Measurements from ENCODE around the gene RAD21L1. TPM values are rescaled to one million over a fixed set of nuclear protein-coding genes. Genes with fewer than 3 reads are reported as not detected.

The RAD21L1 gene
- total and polyA plus RNA-seq, 2 of the 8 experiments (the other 6 are each of a cell fraction or from before 2014, with no cell fraction given) = 0.06 to 0.26 TPM

DNA sequence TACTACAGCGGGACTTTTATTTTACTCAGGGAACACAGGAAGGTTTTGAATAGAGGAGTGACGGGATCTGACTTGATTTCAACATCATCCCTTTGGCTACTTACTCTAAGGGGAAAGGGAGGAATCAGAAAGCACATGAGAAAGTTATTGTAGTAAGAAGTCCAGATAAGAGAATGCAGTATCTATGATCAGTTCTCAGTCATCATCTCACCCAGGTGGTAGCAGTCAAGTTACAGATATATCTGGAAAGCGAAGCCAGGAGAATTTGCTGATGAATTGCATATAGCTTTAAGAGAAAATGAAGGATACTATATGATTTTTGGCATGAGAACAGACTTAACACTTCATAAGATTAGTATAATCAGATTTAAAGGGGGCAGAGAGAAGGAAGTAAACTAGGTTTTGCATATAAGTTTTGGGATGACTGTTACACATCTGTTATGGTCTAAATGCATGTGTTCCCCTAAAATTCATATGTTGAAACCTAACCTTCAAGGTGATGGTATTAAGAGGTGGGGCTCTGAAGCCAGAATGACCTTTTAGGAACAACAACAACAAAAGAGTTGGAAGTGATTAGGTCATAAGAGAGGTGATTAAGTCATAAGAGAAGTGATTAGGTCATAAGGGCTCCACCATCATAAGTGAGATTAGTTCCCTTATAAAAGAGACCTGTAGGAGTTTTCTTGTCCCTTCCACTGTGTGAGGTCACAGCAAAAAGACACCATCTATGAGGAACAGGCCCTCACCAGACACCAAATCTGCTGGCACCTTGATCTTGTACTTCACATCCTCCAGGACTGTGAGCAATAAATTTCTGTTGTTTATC, 6.7 kb downstream of the RAD21L1 start:
- Histone ChIP-seq H3K14ac (ENCODE audit: insufficient read length) (no peak overlapping the region), H3K18ac (ENCODE audit: extremely low read depth, low read length) (no peak overlapping the region), H2AK5ac (ENCODE audit: low read depth, low read length) (no peak overlapping the region), H2BK120ac (replicated peaks; ENCODE audit: low read depth, low read length) (no peak overlapping the region), H4K8ac (ENCODE audit: extremely low read depth, insufficient read depth, low read length) (no peak overlapping the region), H3K27me3 (replicated peaks in 1 of 4; ENCODE audit: control insufficient read depth in 3 of 4, extremely low read depth in 1 of 4, insufficient read depth in 3 of 4, low read length in 3 of 4) (peaks cover 0 to 2% (median under 1%) of the 10 kb centered on the region in 4 experiments; a peak in 2 of 7 replicates), H3K36me3 (ENCODE audit: control insufficient read depth in 2 of 4, insufficient read depth in 4 of 4, low read length in 3 of 4) (no peaks in the 10 kb centered on the region), H2BK12ac (ENCODE audit: low read depth, low read length) (no peak overlapping the region), H3K23me2 (ENCODE audit: low read depth, low read length) (no peaks in the 10 kb centered on the region), H3K56ac (replicated peaks; ENCODE audit: insufficient read length, low read depth, low read length) (no peak overlapping the region), H2BK5ac (ENCODE audit: low read depth, low read length) (no peak overlapping the region), H3K79me2 (ENCODE audit: control insufficient read depth in 1 of 2, insufficient read depth in 2 of 2, low read length in 2 of 2) (no peaks in the 10 kb centered on the region), H3K79me1 (ENCODE audit: low read depth, low read length) (no peaks in the 10 kb centered on the region), H3K4me3 (ENCODE audit: extremely low read depth in 1 of 4, insufficient read depth in 2 of 4, low read depth in 3 of 4, low read length in 4 of 4) (no peak overlapping the region), H3K4ac (replicated peaks; ENCODE audit: insufficient read length, low read depth, low read length) (no peak overlapping the region), H3K4me1 (replicated peaks in 1 of 4; ENCODE audit: control insufficient read depth in 3 of 4, insufficient read depth in 4 of 4, low read length in 3 of 4) (no peaks in the 10 kb centered on the region), H4K5ac (ENCODE audit: insufficient read length, low read depth, low read length) (no peak overlapping the region), H3K4me2 (ENCODE audit: insufficient read depth in 1 of 2, low read depth in 2 of 2, low read length in 2 of 2) (no peak overlapping the region), H3K27ac (ENCODE audit: low read depth, low read length) (no peak overlapping the region), H2BK15ac (ENCODE audit: low read length) (no peak overlapping the region), H4K20me1 (replicated peaks in 1 of 2; ENCODE audit: control insufficient read depth in 1 of 2, insufficient read depth in 2 of 2, low read length in 2 of 2) (no peaks in the 10 kb centered on the region), H3K9me3 (ENCODE audit: insufficient read depth in 2 of 2, low read depth in 1 of 2, low read length in 1 of 2) (no peaks in the 10 kb centered on the region), H3K9ac (replicated peaks in 1 of 4; ENCODE audit: extremely low read depth in 1 of 4, low read depth in 3 of 4, low read length in 3 of 4) (no peak overlapping the region), H3K23ac (ENCODE audit: insufficient read length) (no peak overlapping the region), H4K91ac (replicated peaks; ENCODE audit: insufficient read length, low read length) (no peak overlapping the region), H2BK20ac (ENCODE audit: low read length) (no peak overlapping the region), H2AFZ (ENCODE audit: low read length) (no peak overlapping the region)
- ChIA-PET POLR2A (ENCODE audit: partially characterized antibody) (no interaction called here), CTCF (ENCODE audit: partially characterized antibody) (no interaction called here)
- TF ChIP-seq MAFK (IDR thresholded peaks at IDR 0.05; ENCODE audit: low read depth, low read length) (no peak), RXRA (IDR thresholded peaks at IDR 0.05; ENCODE audit: insufficient read depth, low read depth, low read length) (no peak), MAX (IDR thresholded peaks at IDR 0.05) (no peak), KDM1A (IDR thresholded peaks at IDR 0.05; ENCODE audit: borderline replicate concordance, low read length) (no peak), GTF2F1 (IDR thresholded peaks at IDR 0.05; ENCODE audit: borderline replicate concordance, low read depth, low read length) (no peak), SP4 (IDR thresholded peaks at IDR 0.05; ENCODE audit: low read length) (no peak), SAP30 (IDR thresholded peaks at IDR 0.05; ENCODE audit: insufficient read depth, insufficient replicate concordance, low read length) (no peak)
- FAIRE-seq = no peak
- no peak for DNase-seq (ENCODE audit: low read depth in 1 of 2, low spot score in 2 of 2)
- whole genome bisulfite sequencing, 2 experiments (ENCODE audit: extremely low coverage in 1 of 2, insufficient coverage in 1 of 2, insufficient read length in 1 of 2, insufficient replicate concordance in 2 of 2, low coverage in 1 of 2, low lambda C conversion rate in 2 of 2, missing lambda C conversion rate in 1 of 2) = 73% methylated on average over 3 of the region's 3 CpGs; no CpG with 5 or more reads in 1 of the 2 experiments

Measured in H1 (cell line).